ENCODE data around the gene GPRC5C. TPM values are rescaled to one million over a fixed set of nuclear protein-coding genes. Genes with fewer than 3 reads are reported as not detected.

The GPRC5C gene
- total RNA-seq, 1 donor = 0.43 TPM

- no peak for DNase-seq (ENCODE audit: low read depth)
- no peak overlapping the region for H3K4me3 ChIP-seq (ENCODE audit: low read depth, low read length)
- TF ChIP-seq CTCF (IDR thresholded peaks at IDR 0.05; ENCODE audit: insufficient read depth, low read depth, low read length) = no peak
Measured at GRCh38 chr17:74389937-74390679, 41.8 kb upstream of the GPRC5C start.

- no peak for TF ChIP-seq CTCF (IDR thresholded peaks at IDR 0.05; ENCODE audit: insufficient read depth, low read depth, low read length)
- no peak for DNase-seq (ENCODE audit: low read depth)
- H3K4me3 ChIP-seq (ENCODE audit: low read depth, low read length) = no peak overlapping the region
Measured at GRCh38 chr17:74390680-74391653, 40.9 kb upstream of the GPRC5C start.

GRCh38 chr17:74391771-74392170 is 40.1 kb upstream of the GPRC5C start:
- TF ChIP-seq CTCF (IDR thresholded peaks at IDR 0.05; ENCODE audit: insufficient read depth, low read depth, low read length) = no peak
- no peak for DNase-seq (ENCODE audit: low read depth)
- H3K4me3 ChIP-seq (ENCODE audit: low read depth, low read length) = no peak overlapping the region

- TF ChIP-seq CTCF (IDR thresholded peaks at IDR 0.05; ENCODE audit: insufficient read depth, low read depth, low read length) = no peak
- no peak overlapping the region for H3K4me3 ChIP-seq (ENCODE audit: low read depth, low read length)
- DNase-seq (ENCODE audit: low read depth) = no peak
Measured at GRCh38 chr17:74392848-74393247, 39.0 kb upstream of the GPRC5C start.

GRCh38 chr17:74393346-74393942 is 38.4 kb upstream of the GPRC5C start:
- no peak overlapping the region for H3K4me3 ChIP-seq (ENCODE audit: low read depth, low read length)
- no peak for TF ChIP-seq CTCF (IDR thresholded peaks at IDR 0.05; ENCODE audit: insufficient read depth, low read depth, low read length)
- no peak for DNase-seq (ENCODE audit: low read depth)

GRCh38 chr17:74394275-74394950 is 37.5 kb upstream of the GPRC5C start:
- DNase-seq (ENCODE audit: low read depth) = no peak
- no peak overlapping the region for H3K4me3 ChIP-seq (ENCODE audit: low read depth, low read length)
- no peak for TF ChIP-seq CTCF (IDR thresholded peaks at IDR 0.05; ENCODE audit: insufficient read depth, low read depth, low read length)

Measured in fibroblast of villous mesenchyme (primary cell).